Measurements from ENCODE around the gene GNB1L. TPM values are rescaled to one million over a fixed set of nuclear protein-coding genes. Genes with fewer than 3 reads are reported as not detected.

Gene GNB1L
- total and polyA plus RNA-seq, 9 of the 15 experiments (the other 6 are each of a cell fraction or from before 2014, with no cell fraction given) = 0.56 to 50.5 (median 10.2) TPM

DNA sequence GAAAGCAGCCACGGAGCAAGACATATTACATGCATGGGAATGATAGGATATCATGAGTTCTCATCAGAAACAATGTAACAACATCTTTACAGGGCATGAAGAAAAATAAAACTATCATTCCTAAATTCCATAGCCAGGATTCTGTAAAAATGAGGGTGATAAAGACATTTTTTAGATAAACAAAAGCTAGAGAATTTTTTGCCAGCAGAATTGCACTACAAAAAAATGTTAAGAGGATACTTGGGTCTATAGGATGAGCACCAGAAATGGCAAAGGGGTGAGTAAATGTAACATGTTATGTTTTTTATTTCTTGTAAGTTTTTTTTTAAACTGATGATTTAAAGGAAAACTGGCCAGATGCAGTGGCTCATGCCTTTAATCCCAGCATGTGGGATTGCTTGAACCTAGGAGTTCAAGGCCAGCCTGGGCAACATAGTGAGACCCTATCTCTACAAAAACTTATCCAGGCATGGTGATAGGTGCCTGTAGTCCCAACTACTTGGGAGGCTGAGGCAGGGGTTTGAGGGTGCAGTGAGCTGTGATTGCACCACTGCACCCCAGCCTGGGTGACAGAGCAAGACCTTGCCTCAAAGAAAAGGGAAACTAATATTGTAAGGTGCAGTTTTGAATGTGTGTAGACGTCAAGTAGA is 60.9 kb downstream of the GNB1L start (continued):
- TF ChIP-seq, protein P1, sequence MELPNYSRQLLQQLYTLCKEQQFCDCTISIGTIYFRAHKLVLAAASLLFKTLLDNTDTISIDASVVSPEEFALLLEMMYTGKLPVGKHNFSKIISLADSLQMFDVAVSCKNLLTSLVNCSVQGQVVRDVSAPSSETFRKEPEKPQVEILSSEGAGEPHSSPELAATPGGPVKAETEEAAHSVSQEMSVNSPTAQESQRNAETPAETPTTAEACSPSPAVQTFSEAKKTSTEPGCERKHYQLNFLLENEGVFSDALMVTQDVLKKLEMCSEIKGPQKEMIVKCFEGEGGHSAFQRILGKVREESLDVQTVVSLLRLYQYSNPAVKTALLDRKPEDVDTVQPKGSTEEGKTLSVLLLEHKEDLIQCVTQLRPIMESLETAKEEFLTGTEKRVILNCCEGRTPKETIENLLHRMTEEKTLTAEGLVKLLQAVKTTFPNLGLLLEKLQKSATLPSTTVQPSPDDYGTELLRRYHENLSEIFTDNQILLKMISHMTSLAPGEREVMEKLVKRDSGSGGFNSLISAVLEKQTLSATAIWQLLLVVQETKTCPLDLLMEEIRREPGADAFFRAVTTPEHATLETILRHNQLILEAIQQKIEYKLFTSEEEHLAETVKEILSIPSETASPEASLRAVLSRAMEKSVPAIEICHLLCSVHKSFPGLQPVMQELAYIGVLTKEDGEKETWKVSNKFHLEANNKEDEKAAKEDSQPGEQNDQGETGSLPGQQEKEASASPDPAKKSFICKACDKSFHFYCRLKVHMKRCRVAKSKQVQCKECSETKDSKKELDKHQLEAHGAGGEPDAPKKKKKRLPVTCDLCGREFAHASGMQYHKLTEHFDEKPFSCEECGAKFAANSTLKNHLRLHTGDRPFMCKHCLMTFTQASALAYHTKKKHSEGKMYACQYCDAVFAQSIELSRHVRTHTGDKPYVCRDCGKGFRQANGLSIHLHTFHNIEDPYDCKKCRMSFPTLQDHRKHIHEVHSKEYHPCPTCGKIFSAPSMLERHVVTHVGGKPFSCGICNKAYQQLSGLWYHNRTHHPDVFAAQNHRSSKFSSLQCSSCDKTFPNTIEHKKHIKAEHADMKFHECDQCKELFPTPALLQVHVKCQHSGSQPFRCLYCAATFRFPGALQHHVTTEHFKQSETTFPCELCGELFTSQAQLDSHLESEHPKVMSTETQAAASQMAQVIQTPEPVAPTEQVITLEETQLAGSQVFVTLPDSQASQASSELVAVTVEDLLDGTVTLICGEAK (IDR thresholded peaks at IDR 0.05) = no peak
- TF ChIP-seq, protein P1 (CRISPR knock-in tag; IDR thresholded peaks at IDR 0.05) = no peak
- TF ChIP-seq BACH1 (tag; IDR thresholded peaks at IDR 0.05) (no peak), DNMT1 (IDR thresholded peaks at IDR 0.05) (0 out of 2 replicates have a peak, but pooled peaks have one; percentile 27), ZNF695 (CRISPR knock-in tag; IDR thresholded peaks at IDR 0.05) (no peak), ATF7 (IDR thresholded peaks at IDR 0.05) (no peak), SPI1 (IDR thresholded peaks at IDR 0.05; ENCODE audit: borderline replicate concordance, low read depth, low read length) (no peak), LCOR (CRISPR knock-in tag; IDR thresholded peaks at IDR 0.05) (no peak), SP2 (IDR thresholded peaks at IDR 0.05; ENCODE audit: extremely low read depth, low read depth, low read length, poor library complexity, severe bottlenecking) (no peak), KDM2B (CRISPR knock-in tag; IDR thresholded peaks at IDR 0.05) (0 out of 2 replicates have a peak, but pooled peaks have one; percentile 69), PYGO2 (tag; IDR thresholded peaks at IDR 0.05) (no peak), CCAR2 (IDR thresholded peaks at IDR 0.05; ENCODE audit: low read depth, low read length) (no peak), HNRNPLL (IDR thresholded peaks at IDR 0.05; ENCODE audit: low read depth, low read length, poor library complexity, severe bottlenecking) (no peak), ZNF696 (CRISPR knock-in tag; conservative IDR thresholded peaks at IDR 0.05) (no peak)
- TF ChIP-seq, protein P2, sequence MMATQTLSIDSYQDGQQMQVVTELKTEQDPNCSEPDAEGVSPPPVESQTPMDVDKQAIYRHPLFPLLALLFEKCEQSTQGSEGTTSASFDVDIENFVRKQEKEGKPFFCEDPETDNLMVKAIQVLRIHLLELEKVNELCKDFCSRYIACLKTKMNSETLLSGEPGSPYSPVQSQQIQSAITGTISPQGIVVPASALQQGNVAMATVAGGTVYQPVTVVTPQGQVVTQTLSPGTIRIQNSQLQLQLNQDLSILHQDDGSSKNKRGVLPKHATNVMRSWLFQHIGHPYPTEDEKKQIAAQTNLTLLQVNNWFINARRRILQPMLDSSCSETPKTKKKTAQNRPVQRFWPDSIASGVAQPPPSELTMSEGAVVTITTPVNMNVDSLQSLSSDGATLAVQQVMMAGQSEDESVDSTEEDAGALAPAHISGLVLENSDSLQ (IDR thresholded peaks at IDR 0.05) = no peak
- TF ChIP-seq, protein P3, sequence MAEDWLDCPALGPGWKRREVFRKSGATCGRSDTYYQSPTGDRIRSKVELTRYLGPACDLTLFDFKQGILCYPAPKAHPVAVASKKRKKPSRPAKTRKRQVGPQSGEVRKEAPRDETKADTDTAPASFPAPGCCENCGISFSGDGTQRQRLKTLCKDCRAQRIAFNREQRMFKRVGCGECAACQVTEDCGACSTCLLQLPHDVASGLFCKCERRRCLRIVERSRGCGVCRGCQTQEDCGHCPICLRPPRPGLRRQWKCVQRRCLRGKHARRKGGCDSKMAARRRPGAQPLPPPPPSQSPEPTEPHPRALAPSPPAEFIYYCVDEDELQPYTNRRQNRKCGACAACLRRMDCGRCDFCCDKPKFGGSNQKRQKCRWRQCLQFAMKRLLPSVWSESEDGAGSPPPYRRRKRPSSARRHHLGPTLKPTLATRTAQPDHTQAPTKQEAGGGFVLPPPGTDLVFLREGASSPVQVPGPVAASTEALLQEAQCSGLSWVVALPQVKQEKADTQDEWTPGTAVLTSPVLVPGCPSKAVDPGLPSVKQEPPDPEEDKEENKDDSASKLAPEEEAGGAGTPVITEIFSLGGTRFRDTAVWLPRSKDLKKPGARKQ (CRISPR knock-in tag; IDR thresholded peaks at IDR 0.05) = no peak
